Measurements from ENCODE around the gene TOMM22.

TOMM22 gene

DNA sequence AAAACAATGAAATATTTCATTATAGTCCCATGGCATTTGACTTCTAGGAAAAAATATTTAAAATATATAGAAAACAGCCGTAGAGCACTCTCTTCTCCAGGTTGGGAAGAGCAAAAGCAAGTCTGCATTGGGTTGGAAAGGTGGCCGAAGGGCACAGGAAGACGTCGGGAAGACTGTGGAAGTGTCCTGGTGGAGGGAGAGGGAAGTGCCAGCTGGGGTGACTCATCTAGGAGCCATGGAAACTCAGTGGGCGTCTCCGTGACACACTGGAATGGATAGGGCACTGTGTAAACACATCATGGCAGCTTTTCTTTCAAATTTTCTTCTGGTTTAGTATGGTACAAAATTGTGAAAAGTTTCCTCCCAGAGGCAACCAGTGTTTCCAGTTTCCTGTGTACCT lies 36.7 kb downstream of the TOMM22 start (continued):
- TF ChIP-seq ZNF777 (tag by site-specific recombination; IDR thresholded peaks at IDR 0.05; ENCODE audit: borderline replicate concordance) (no peak; the same call in 1 of the 2 replicates), ZFP37 (tag by site-specific recombination; IDR thresholded peaks at IDR 0.05) (no peak), ZNF366 (tag by site-specific recombination; conservative IDR thresholded peaks at IDR 0.05) (peak; percentile 39; the same call in 1 of the 2 replicates), ZNF140 (tag by site-specific recombination; IDR thresholded peaks at IDR 0.05) (no peak), ZNF302 (tag by site-specific recombination; IDR thresholded peaks at IDR 0.05; ENCODE audit: low read depth) (no peak), PRDM1 (tag by site-specific recombination; IDR thresholded peaks at IDR 0.05) (peak; percentile 70; the same call in 1 of the 2 replicates), ZNF157 (tag by site-specific recombination; IDR thresholded peaks at IDR 0.05) (no peak), ZNF792 (tag by site-specific recombination; IDR thresholded peaks at IDR 0.05) (no peak), ZNF341 (tag by site-specific recombination; IDR thresholded peaks at IDR 0.05; ENCODE audit: low read depth) (peak; percentile 26; the same call in 1 of the 2 replicates), ZNF121 (tag by site-specific recombination; IDR thresholded peaks at IDR 0.05) (no peak), ZFP3 (tag by site-specific recombination; IDR thresholded peaks at IDR 0.05; ENCODE audit: low read depth) (no peak), SP7 (tag by site-specific recombination; IDR thresholded peaks at IDR 0.05) (peak; percentile 45; the same call in 1 of the 2 replicates), ZBTB20 (tag by site-specific recombination; IDR thresholded peaks at IDR 0.05) (no peak), EGR2 (tag by site-specific recombination; IDR thresholded peaks at IDR 0.05; ENCODE audit: low read depth) (peak; percentile 74; the same call in 1 of the 2 replicates), ZNF548 (tag by site-specific recombination; IDR thresholded peaks at IDR 0.05) (no peak), ZNF585B (tag by site-specific recombination; IDR thresholded peaks at IDR 0.05) (no peak), ZNF211 (tag by site-specific recombination; IDR thresholded peaks at IDR 0.05; ENCODE audit: low read depth) (no peak)
- TF ChIP-seq, protein P1, sequence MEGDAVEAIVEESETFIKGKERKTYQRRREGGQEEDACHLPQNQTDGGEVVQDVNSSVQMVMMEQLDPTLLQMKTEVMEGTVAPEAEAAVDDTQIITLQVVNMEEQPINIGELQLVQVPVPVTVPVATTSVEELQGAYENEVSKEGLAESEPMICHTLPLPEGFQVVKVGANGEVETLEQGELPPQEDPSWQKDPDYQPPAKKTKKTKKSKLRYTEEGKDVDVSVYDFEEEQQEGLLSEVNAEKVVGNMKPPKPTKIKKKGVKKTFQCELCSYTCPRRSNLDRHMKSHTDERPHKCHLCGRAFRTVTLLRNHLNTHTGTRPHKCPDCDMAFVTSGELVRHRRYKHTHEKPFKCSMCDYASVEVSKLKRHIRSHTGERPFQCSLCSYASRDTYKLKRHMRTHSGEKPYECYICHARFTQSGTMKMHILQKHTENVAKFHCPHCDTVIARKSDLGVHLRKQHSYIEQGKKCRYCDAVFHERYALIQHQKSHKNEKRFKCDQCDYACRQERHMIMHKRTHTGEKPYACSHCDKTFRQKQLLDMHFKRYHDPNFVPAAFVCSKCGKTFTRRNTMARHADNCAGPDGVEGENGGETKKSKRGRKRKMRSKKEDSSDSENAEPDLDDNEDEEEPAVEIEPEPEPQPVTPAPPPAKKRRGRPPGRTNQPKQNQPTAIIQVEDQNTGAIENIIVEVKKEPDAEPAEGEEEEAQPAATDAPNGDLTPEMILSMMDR (tag by site-specific recombination; IDR thresholded peaks at IDR 0.05): peak; percentile 58
- TF ChIP-seq, protein P2, sequence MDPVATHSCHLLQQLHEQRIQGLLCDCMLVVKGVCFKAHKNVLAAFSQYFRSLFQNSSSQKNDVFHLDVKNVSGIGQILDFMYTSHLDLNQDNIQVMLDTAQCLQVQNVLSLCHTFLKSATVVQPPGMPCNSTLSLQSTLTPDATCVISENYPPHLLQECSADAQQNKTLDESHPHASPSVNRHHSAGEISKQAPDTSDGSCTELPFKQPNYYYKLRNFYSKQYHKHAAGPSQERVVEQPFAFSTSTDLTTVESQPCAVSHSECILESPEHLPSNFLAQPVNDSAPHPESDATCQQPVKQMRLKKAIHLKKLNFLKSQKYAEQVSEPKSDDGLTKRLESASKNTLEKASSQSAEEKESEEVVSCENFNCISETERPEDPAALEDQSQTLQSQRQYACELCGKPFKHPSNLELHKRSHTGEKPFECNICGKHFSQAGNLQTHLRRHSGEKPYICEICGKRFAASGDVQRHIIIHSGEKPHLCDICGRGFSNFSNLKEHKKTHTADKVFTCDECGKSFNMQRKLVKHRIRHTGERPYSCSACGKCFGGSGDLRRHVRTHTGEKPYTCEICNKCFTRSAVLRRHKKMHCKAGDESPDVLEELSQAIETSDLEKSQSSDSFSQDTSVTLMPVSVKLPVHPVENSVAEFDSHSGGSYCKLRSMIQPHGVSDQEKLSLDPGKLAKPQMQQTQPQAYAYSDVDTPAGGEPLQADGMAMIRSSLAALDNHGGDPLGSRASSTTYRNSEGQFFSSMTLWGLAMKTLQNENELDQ (tag by site-specific recombination; IDR thresholded peaks at IDR 0.05; ENCODE audit: low read depth): no peak

DNA sequence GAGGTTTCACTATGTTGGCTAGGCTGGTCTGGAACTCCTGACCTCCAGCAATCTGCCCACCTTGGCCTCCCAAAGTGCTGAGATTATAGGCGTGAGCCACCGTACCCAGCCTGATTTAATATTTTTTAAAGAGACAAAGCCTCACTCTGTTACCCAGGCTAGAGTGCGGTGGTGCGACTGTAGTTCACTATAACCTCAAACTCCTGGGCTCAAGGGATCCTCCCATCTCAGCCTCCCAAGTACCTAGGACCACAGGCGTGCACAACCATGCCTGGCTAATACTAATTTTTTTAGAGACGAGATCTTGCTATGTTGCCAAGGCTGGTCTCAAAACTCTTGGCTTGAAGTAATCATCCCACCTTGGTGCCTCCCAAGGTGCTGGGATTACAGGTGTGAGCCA lies 37.4 kb downstream of the TOMM22 start:
- H3K27ac ChIP-seq (ENCODE audit: extremely low read depth, low read depth, low read length): no peak overlapping the region
- H3K36me3 ChIP-seq (ENCODE audit: control insufficient read depth in 2 of 2, insufficient read depth in 1 of 2, low read length in 2 of 2): peaks cover 30 to 81% of the 10 kb centered on the region in 2 experiments
- no peaks in the 10 kb centered on the region for H3K9me3 ChIP-seq (ENCODE audit: control insufficient read depth, insufficient read depth, low read depth, low read length)
- no peak overlapping the region for H3K4me3 ChIP-seq (ENCODE audit: low read depth, low read length)
- ChIA-PET CTCF (interaction anchor here (1.1 to 2.7 kb wide), 3 partner anchors 12 to 37 kb away, joined by 4 to 19 read pairs (median 5); partner anchors contain the start of gene TOMM22), POLR2A (interaction anchor here (0.7 kb wide), 1 partner anchor 12 kb away, joined by 8 read pairs; no protein-coding TSS in a partner anchor)
- TF ChIP-seq SETDB1 (IDR thresholded peaks at IDR 0.05; ENCODE audit: insufficient read length, low read length) (no peak), ZNF138 (tag by site-specific recombination; IDR thresholded peaks at IDR 0.05; ENCODE audit: borderline replicate concordance) (no peak), SP7 (tag by site-specific recombination; IDR thresholded peaks at IDR 0.05) (no peak), ZNF121 (tag by site-specific recombination; IDR thresholded peaks at IDR 0.05) (no peak), ZNF560 (tag by site-specific recombination; IDR thresholded peaks at IDR 0.05; ENCODE audit: borderline replicate concordance) (no peak), ZNF670 (tag by site-specific recombination; IDR thresholded peaks at IDR 0.05; ENCODE audit: low read depth) (no peak), ZNF426 (tag by site-specific recombination; IDR thresholded peaks at IDR 0.05) (no peak), ZNF335 (tag by site-specific recombination; conservative IDR thresholded peaks at IDR 0.05) (no peak), SCRT1 (tag by site-specific recombination; IDR thresholded peaks at IDR 0.05; ENCODE audit: borderline replicate concordance) (no peak), ZNF157 (tag by site-specific recombination; IDR thresholded peaks at IDR 0.05) (no peak), ZNF248 (tag by site-specific recombination; IDR thresholded peaks at IDR 0.05) (no peak)
- TF ChIP-seq, protein P3, sequence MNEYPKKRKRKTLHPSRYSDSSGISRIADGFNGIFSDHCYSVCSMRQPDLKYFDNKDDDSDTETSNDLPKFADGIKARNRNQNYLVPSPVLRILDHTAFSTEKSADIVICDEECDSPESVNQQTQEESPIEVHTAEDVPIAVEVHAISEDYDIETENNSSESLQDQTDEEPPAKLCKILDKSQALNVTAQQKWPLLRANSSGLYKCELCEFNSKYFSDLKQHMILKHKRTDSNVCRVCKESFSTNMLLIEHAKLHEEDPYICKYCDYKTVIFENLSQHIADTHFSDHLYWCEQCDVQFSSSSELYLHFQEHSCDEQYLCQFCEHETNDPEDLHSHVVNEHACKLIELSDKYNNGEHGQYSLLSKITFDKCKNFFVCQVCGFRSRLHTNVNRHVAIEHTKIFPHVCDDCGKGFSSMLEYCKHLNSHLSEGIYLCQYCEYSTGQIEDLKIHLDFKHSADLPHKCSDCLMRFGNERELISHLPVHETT (tag by site-specific recombination; IDR thresholded peaks at IDR 0.05): no peak
- TF ChIP-seq, protein P4, sequence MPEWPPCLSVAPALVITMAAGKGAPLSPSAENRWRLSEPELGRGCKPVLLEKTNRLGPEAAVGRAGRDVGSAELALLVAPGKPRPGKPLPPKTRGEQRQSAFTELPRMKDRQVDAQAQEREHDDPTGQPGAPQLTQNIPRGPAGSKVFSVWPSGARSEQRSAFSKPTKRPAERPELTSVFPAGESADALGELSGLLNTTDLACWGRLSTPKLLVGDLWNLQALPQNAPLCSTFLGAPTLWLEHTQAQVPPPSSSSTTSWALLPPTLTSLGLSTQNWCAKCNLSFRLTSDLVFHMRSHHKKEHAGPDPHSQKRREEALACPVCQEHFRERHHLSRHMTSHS (tag by site-specific recombination; IDR thresholded peaks at IDR 0.05): no peak
- peaks cover 12% of the 10 kb centered on the region for H3K4me1 ChIP-seq (ENCODE audit: control insufficient read depth, insufficient read depth, low read length)

Data from HEK293 (cell line).